A549 (cell line): ENCODE results near the gene GOLGA6A. TPM values are rescaled to one million over a fixed set of nuclear protein-coding genes. Genes with fewer than 3 reads are reported as not detected.

Experiments
- ATAC-seq, 2 experiments: fragments of 200-7000 bp in 1 of 2; fragments of >200 bp in 1 of 2; cut with Nextera tagmentation in 1 of 2; cut with Tn5 transposase in 1 of 2; 3 replicates each; pipeline versions ENCODE4 v1.8.0 to v1.9.1; 2018 to 2020; ENCODE audit warnings: mild to moderate bottlenecking in 1 of 2, moderate library complexity in 1 of 2
- CTCF ChIA-PET: fragments of 300-600 bp; sonication (Branson Sonifier 250); formaldehyde crosslinking; extraction: SDS; loops from one replicate; lab custom pipeline; 2021; ENCODE audit warnings: antibody characterized with exemption, inconsistent platforms; lab: Yijun Ruan, JAX
- POLR2A ChIA-PET: fragments of 350-600 bp; formaldehyde crosslinking; extraction: SDS; loops from one replicate; lab custom pipeline; 2021; ENCODE audit warnings: antibody characterized with exemption, inconsistent platforms; lab: Yijun Ruan, JAX
- DNase-seq, 2 experiments: peaks; one replicate each; pipeline versions ENCODE4 v3.0.0 to v3.0.0-alpha.2; 2011 to 2016; ENCODE audit warnings: low read depth in 1 of 2, low spot score in 1 of 2
- FAIRE-seq: peaks from 2 replicates; lab custom pipeline; 2011; peaks lifted over from hg19 to GRCh38; lab: Jason Lieb, UNC
- H3K27ac ChIP-seq, 2 experiments: fragments of >200 bp; sonication (Bioruptor Twin); formaldehyde crosslinking; 3 replicates each; pipeline ENCODE4 v1.5.1; 2016 to 2017
- H3K4me1 ChIP-seq: fragments of >200 bp; sonication (Bioruptor Twin); formaldehyde crosslinking; 3 replicates; pipeline ENCODE4 v1.6.1; 2016
- H3K4me2 ChIP-seq: fragments of >200 bp; sonication (Bioruptor Twin); formaldehyde crosslinking; 3 replicates; pipeline ENCODE4 v1.6.1; 2016
- H3K4me3 ChIP-seq: fragments of >200 bp; sonication (Bioruptor Twin); formaldehyde crosslinking; 3 replicates; pipeline ENCODE4 v1.5.1; 2016
- H3K9me3 ChIP-seq: fragments of >200 bp; sonication (Bioruptor Twin); formaldehyde crosslinking; 3 replicates; pipeline ENCODE4 v1.6.1; 2016
- BHLHE40 ChIP-seq: IDR thresholded peaks from 2 replicates; pipeline ENCODE4 v1.6.1; 2012; ENCODE audit warnings: low read depth, low read length, inconsistent platforms
- CBX8 ChIP-seq: fragments of 200-600 bp; sonication (generic); IDR thresholded peaks from 2 replicates; pipeline ENCODE4 v1.6.1; 2016
- HDAC2 ChIP-seq: fragments of 200-600 bp; sonication (generic); IDR thresholded peaks from 2 replicates; pipeline ENCODE4 v1.6.1; 2016
- HOXA7 ChIP-seq: fragments of 250-450 bp; sonication (Bioruptor Pico); IDR thresholded peaks from 2 replicates; pipeline ENCODE4 v1.5.0; 2020; ENCODE audit warnings: mild to moderate bottlenecking, moderate library complexity
- HOXB5 ChIP-seq: fragments of 250-450 bp; sonication (Bioruptor Pico); IDR thresholded peaks from 2 replicates; pipeline ENCODE4 v1.5.0; 2020; ENCODE audit warnings: mild to moderate bottlenecking, moderate library complexity
- JUNB ChIP-seq: fragments of >200 bp; sonication (Bioruptor Twin); formaldehyde crosslinking; IDR thresholded peaks from 2 replicates; pipeline ENCODE4 v1.6.1; 2016
- KDM5A ChIP-seq: fragments of 200-600 bp; sonication (generic); IDR thresholded peaks from 2 replicates; pipeline ENCODE4 v1.6.1; 2016; ENCODE audit warnings: antibody characterized with exemption, mild to moderate bottlenecking
- MYC ChIP-seq: IDR thresholded peaks from 2 replicates; pipeline ENCODE4 v1.6.1; 2012; ENCODE audit warnings: mild to moderate bottlenecking, inconsistent platforms, low read length, improper control_type of control experiment, borderline replicate concordance
- NFE2L2 ChIP-seq: fragments of 150-350 bp; conservative IDR thresholded peaks from 2 replicates; pipeline ENCODE4 v1.6.1; 2014; ENCODE audit warnings: low read length
- NPAS2 ChIP-seq: fragments of 250-450 bp; sonication (Bioruptor Pico); IDR thresholded peaks from 2 replicates; pipeline ENCODE4 v1.8.0; 2022; ENCODE audit warnings: mild to moderate bottlenecking, moderate library complexity, borderline replicate concordance
- RARB ChIP-seq: fragments of 250-450 bp; sonication (Bioruptor Pico); IDR thresholded peaks from 2 replicates; pipeline ENCODE4 v1.8.0; 2021; ENCODE audit warnings: mild to moderate bottlenecking, moderate library complexity
- SREBF2 ChIP-seq: fragments of 450-650 bp; IDR thresholded peaks from 2 replicates; pipeline ENCODE4 v1.6.1; 2014; ENCODE audit warnings: mild to moderate bottlenecking, moderate library complexity
- TFCP2L1 ChIP-seq: fragments of 250-450 bp; sonication (Bioruptor Pico); IDR thresholded peaks from 2 replicates; pipeline ENCODE4 v1.5.0; 2021; ENCODE audit warnings: mild to moderate bottlenecking
- TP53 ChIP-seq: fragments of 250-450 bp; sonication (Bioruptor Pico); IDR thresholded peaks from 2 replicates; pipeline ENCODE4 v1.5.0; 2021; ENCODE audit warnings: mild to moderate bottlenecking, moderate library complexity
- ZC3H11A ChIP-seq: fragments of 450-650 bp; IDR thresholded peaks from 2 replicates; pipeline ENCODE4 v1.6.1; 2014; ENCODE audit warnings: antibody characterized with exemption, mild to moderate bottlenecking
- WGBS: methylation state at CpG from one replicate; pipeline ENCODE4 v1.1.6; 2017; ENCODE audit errors: missing lambda C conversion rate; 5-methylcytosine and 5-hydroxymethylcytosine counted together
- polyA plus RNA-seq, 4 experiments: library from polyadenylated mRNA; depleted of rRNA in 3 of 4; stranded (reverse); fragments of >200 nt; fragmentation: RNase III in 1 of 4; extraction: RNeasy Plus Mini Kit Qiagen cat#74134 plus additional on column Dnase treatment in 1 of 4; gene quantifications; 2 replicates in 3 of 4; 3 replicates in 1 of 4; pipeline ENCODE4 v1.2.3, GENCODE V29; 2011 to 2017
- TF ChIP-seq, protein P1 (sequence below): fragments of 150-350 bp; IDR thresholded peaks from 2 replicates; pipeline ENCODE4 v1.6.1; 2014; ENCODE audit warnings: low read depth, mild to moderate bottlenecking, low read length
- TF ChIP-seq, protein P2 (sequence below): fragments of 200-600 bp; sonication (generic); IDR thresholded peaks from 2 replicates; pipeline ENCODE4 v1.6.1; 2016; ENCODE audit warnings: antibody characterized with exemption, mild to moderate bottlenecking, moderate library complexity
- TF ChIP-seq, protein P3 (sequence below): IDR thresholded peaks from 2 replicates; pipeline ENCODE4 v1.6.1; 2012
- TF ChIP-seq, protein P4 (sequence below): fragments of 250-450 bp; sonication (Bioruptor Pico); IDR thresholded peaks from 2 replicates; pipeline ENCODE4 v1.5.0; 2020; ENCODE audit warnings: low read depth, mild to moderate bottlenecking, moderate library complexity

GOLGA6A gene
- polyA plus RNA-seq, 2 of the 4 experiments (the other 2 are of a cell fraction) = 0.03 to 0.05 TPM

DNA sequence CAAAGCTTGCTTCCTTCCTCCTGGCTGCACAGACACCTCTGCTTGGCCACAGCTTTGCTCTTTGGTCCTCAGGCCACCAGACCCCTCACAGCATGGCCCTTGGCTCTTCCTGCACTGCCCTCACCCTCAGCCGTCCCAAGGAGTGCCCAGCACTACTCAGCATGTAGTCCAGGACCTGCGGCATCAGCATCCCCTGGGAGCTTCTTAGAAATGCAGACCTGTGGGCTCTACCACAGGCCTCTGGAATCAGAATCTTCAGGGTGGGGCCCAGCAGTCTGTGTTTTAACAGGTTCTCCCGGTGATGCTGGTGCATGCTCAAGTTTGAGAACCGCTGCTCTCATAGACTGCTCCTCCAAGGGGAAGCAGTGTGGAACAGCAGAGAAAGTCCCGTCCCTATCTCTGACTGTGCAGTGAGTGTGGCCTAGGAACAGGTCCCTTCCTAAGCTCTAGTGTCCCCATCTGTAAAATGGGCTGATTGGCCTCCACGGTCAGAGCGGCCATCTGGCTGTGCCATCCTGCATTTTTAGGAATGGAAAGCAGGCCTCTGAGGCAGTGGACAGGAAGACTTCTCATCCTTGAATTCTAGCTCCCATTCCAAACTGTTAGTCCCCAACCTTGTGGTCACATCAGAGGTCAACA is 36.6 kb downstream of the GOLGA6A start:
- Histone ChIP-seq H3K4me1 (peaks cover 2% of the 10 kb centered on the region; the same call in 2 of the 3 replicates), H3K9me3 (no peaks in the 10 kb centered on the region), H3K4me3 (no peak overlapping the region)
- CTCF ChIA-PET = interaction anchor here (1.3 to 6.1 kb wide), 5 partner anchors 8 to 278 kb away, joined by 3 to 70 read pairs (median 29); no protein-coding TSS in a partner anchor
- no peak for ATAC-seq
- POLR2A ChIA-PET = no interaction called here
- TF ChIP-seq, protein P1, sequence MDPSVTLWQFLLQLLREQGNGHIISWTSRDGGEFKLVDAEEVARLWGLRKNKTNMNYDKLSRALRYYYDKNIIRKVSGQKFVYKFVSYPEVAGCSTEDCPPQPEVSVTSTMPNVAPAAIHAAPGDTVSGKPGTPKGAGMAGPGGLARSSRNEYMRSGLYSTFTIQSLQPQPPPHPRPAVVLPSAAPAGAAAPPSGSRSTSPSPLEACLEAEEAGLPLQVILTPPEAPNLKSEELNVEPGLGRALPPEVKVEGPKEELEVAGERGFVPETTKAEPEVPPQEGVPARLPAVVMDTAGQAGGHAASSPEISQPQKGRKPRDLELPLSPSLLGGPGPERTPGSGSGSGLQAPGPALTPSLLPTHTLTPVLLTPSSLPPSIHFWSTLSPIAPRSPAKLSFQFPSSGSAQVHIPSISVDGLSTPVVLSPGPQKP = no peak
- TF ChIP-seq SREBF2 (no peak), NPAS2 (CRISPR knock-in tag) (no peak), HOXB5 (no peak), HOXA7 (no peak), ZC3H11A (no peak), KDM5A (no peak)
- TF ChIP-seq, protein P2, sequence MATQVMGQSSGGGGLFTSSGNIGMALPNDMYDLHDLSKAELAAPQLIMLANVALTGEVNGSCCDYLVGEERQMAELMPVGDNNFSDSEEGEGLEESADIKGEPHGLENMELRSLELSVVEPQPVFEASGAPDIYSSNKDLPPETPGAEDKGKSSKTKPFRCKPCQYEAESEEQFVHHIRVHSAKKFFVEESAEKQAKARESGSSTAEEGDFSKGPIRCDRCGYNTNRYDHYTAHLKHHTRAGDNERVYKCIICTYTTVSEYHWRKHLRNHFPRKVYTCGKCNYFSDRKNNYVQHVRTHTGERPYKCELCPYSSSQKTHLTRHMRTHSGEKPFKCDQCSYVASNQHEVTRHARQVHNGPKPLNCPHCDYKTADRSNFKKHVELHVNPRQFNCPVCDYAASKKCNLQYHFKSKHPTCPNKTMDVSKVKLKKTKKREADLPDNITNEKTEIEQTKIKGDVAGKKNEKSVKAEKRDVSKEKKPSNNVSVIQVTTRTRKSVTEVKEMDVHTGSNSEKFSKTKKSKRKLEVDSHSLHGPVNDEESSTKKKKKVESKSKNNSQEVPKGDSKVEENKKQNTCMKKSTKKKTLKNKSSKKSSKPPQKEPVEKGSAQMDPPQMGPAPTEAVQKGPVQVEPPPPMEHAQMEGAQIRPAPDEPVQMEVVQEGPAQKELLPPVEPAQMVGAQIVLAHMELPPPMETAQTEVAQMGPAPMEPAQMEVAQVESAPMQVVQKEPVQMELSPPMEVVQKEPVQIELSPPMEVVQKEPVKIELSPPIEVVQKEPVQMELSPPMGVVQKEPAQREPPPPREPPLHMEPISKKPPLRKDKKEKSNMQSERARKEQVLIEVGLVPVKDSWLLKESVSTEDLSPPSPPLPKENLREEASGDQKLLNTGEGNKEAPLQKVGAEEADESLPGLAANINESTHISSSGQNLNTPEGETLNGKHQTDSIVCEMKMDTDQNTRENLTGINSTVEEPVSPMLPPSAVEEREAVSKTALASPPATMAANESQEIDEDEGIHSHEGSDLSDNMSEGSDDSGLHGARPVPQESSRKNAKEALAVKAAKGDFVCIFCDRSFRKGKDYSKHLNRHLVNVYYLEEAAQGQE = no peak
- TF ChIP-seq, protein P3, sequence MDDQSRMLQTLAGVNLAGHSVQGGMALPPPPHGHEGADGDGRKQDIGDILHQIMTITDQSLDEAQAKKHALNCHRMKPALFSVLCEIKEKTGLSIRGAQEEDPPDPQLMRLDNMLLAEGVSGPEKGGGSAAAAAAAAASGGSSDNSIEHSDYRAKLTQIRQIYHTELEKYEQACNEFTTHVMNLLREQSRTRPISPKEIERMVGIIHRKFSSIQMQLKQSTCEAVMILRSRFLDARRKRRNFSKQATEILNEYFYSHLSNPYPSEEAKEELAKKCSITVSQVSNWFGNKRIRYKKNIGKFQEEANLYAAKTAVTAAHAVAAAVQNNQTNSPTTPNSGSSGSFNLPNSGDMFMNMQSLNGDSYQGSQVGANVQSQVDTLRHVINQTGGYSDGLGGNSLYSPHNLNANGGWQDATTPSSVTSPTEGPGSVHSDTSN = no peak
- TF ChIP-seq, all 56 proteins: peak for 0
- FAIRE-seq (no peak), DNase-seq (no peak)
- H3K4me2 ChIP-seq = no peak overlapping the region
- H3K27ac ChIP-seq = no peak overlapping the region
- WGBS = 100% methylated on average over 1 of the region's 7 CpGs

DNA sequence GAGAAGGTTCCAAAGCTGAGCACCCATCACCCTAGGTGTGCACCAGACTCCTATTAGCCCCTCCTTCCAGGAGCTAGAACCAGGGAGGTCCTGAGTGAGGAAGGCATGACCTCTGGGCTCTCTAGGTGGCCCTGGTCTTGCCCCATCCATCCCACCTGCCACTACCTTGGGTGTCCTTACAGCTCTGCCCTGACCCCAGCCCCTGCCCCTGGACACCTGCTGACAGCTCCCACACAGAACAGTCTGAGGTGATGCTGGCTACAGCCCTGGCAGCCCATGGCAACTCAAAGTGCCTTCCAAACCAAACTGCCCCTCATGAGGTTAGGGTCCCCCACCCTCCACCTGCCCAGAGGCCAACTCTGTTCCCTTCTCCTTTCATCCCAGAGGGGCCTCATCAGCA is 37.2 kb downstream of the GOLGA6A start:
- Histone ChIP-seq H3K9me3 (no peaks in the 10 kb centered on the region), H3K27ac (no peak overlapping the region), H3K4me3 (no peak overlapping the region), H3K4me1 (peaks cover 2% of the 10 kb centered on the region; the same call in 1 of the 3 replicates)
- FAIRE-seq = no peak
- CTCF ChIA-PET = interaction anchor here (1.3 to 6.1 kb wide), 5 partner anchors 7 to 279 kb away, joined by 3 to 70 read pairs (median 29); no protein-coding TSS in a partner anchor
- POLR2A ChIA-PET = no interaction called here
- no peak for ATAC-seq
- TF ChIP-seq NFE2L2 = no peak
- TF ChIP-seq, protein P4, sequence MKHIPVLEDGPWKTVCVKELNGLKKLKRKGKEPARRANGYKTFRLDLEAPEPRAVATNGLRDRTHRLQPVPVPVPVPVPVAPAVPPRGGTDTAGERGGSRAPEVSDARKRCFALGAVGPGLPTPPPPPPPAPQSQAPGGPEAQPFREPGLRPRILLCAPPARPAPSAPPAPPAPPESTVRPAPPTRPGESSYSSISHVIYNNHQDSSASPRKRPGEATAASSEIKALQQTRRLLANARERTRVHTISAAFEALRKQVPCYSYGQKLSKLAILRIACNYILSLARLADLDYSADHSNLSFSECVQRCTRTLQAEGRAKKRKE (CRISPR knock-in tag) = no peak
- TF ChIP-seq TP53 = no peak
- no peak for TF ChIP-seq RARB (CRISPR knock-in tag)
- TF ChIP-seq JUNB = no peak
- no peak for TF ChIP-seq CBX8
- no peak for TF ChIP-seq MYC
- no peak for TF ChIP-seq BHLHE40
- no peak for TF ChIP-seq TFCP2L1
- TF ChIP-seq HDAC2 = no peak
- TF ChIP-seq ZC3H11A = no peak
- TF ChIP-seq, protein P2 = no peak
- TF ChIP-seq, all 56 proteins: peak for 0
- no peak overlapping the region for H3K4me2 ChIP-seq
- no peak for DNase-seq
